ENCODE data around the gene PURB. TPM values are rescaled to one million over a fixed set of nuclear protein-coding genes. Genes with fewer than 3 reads are reported as not detected.
A peak's percentile ranks its signal among the peaks of the same experiment; 100 is the strongest.

PURB gene
- total and polyA plus RNA-seq, 9 of the 15 experiments (the other 6 are each of a cell fraction or from before 2014, with no cell fraction given) = 1.6 to 14.1 (median 8.8) TPM

DNA sequence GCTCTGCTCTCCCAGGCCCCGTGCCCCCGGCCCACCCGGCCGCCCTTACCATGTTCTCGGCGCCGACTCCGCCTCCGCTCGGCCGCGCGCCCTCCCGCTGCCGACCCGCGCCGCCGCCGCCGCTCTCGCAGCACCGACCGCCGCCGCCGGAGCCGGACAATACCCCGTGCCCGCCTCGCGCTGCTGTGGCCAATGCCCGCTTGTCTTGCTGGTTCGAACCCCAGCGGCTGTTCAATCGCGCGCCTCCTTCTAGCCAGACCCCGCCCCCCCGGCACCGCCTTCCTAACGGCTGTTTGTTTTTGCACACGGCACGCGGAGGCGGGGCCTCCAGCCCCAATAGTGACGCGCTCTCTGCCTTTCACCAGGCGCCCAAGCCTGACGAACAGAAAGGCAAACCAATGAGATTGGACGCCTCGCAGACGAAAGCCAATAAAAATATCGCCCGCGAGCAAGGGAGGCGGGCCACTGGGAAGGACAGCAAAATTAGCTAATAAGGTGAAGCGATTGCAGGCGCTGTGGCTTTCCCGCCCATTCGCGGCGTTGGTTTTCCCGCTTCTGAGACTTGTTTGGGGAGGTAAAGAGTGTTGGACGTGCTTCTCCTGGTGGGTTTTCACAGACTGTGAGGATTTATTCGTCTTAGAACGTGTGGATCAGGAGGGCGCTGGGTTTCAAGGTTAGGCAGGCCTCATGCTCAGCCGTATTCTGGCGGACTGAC, 37.3 kb downstream of the PURB start, which contains the start of gene H2AZ2 (continued):
- TF ChIP-seq, protein P1, sequence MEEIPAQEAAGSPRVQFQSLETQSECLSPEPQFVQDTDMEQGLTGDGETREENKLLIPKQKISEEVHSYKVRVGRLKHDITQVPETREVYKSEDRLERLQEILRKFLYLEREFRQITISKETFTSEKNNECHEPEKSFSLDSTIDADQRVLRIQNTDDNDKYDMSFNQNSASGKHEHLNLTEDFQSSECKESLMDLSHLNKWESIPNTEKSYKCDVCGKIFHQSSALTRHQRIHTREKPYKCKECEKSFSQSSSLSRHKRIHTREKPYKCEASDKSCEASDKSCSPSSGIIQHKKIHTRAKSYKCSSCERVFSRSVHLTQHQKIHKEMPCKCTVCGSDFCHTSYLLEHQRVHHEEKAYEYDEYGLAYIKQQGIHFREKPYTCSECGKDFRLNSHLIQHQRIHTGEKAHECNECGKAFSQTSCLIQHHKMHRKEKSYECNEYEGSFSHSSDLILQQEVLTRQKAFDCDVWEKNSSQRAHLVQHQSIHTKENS (CRISPR knock-in tag; IDR thresholded peaks at IDR 0.05) = no peak
- no peak for TF ChIP-seq SMARCC2 (IDR thresholded peaks at IDR 0.05; ENCODE audit: low read depth)
- no peak for TF ChIP-seq ZNF12 (CRISPR knock-in tag; IDR thresholded peaks at IDR 0.05)
- 0 out of 2 replicates have a peak, but pooled peaks have one; percentile 48 for TF ChIP-seq ZNF445 (CRISPR knock-in tag; IDR thresholded peaks at IDR 0.05; ENCODE audit: low read depth)
- peak; percentile 92 for TF ChIP-seq CEBPG (CRISPR knock-in tag; IDR thresholded peaks at IDR 0.05)
- TF ChIP-seq CEBPG (tag; conservative IDR thresholded peaks at IDR 0.05 in 1 of 2, IDR thresholded peaks at IDR 0.05 in 1 of 2) = peak; percentile 74; a peak in 3 of 4 replicates
- no peak for TF ChIP-seq ZNF707 (CRISPR knock-in tag; conservative IDR thresholded peaks at IDR 0.05)
- TF ChIP-seq ZNF592 (IDR thresholded peaks at IDR 0.05) = no peak
- TF ChIP-seq, protein P2, sequence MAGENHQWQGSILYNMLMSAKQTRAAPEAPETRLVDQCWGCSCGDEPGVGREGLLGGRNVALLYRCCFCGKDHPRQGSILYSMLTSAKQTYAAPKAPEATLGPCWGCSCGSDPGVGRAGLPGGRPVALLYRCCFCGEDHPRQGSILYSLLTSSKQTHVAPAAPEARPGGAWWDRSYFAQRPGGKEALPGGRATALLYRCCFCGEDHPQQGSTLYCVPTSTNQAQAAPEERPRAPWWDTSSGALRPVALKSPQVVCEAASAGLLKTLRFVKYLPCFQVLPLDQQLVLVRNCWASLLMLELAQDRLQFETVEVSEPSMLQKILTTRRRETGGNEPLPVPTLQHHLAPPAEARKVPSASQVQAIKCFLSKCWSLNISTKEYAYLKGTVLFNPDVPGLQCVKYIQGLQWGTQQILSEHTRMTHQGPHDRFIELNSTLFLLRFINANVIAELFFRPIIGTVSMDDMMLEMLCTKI (IDR thresholded peaks at IDR 0.05; ENCODE audit: partially characterized antibody) = no peak
- no peak for TF ChIP-seq CBFA2T3 (IDR thresholded peaks at IDR 0.05)
- TF ChIP-seq KAT8 (IDR thresholded peaks at IDR 0.05; ENCODE audit: low read depth) = no peak
- peak; percentile 66 for TF ChIP-seq MYC (IDR thresholded peaks at IDR 0.05; ENCODE audit: low read depth, low read length)
- no peak for TF ChIP-seq MYC (CRISPR knock-in tag; IDR thresholded peaks at IDR 0.05; ENCODE audit: borderline replicate concordance, low read depth)
- TF ChIP-seq GTF2E2 (tag; IDR thresholded peaks at IDR 0.05) = peak; percentile 90; the same call in 1 of the 2 replicates
- no peak for TF ChIP-seq RBM39 (optimal IDR thresholded peaks at IDR 0.05; ENCODE audit: low read depth, low read length)
- TF ChIP-seq SRF (CRISPR knock-in tag; IDR thresholded peaks at IDR 0.05) = peak in 1 of 2 experiments; percentile 82; a peak in 2 of 4 replicates
- TF ChIP-seq EGR1 (conservative IDR thresholded peaks at IDR 0.05) = no peak; the same call in 1 of the 2 replicates
- TF ChIP-seq PURB (CRISPR knock-in tag; IDR thresholded peaks at IDR 0.05; ENCODE audit: low read depth) = no peak
- TF ChIP-seq FOXM1 (IDR thresholded peaks at IDR 0.05; ENCODE audit: low read depth) = peak; percentile 96
- TF ChIP-seq FOXM1 (CRISPR knock-in tag; IDR thresholded peaks at IDR 0.05; ENCODE audit: low read depth) = no peak

Measured in K562 (cell line).